ENCODE measurements around the gene ZBTB47.

Gene ZBTB47

GRCh38 chr3:42683875-42684598, 30.5 kb downstream of the ZBTB47 start:
- Histone ChIP-seq H2AFZ (ENCODE audit: insufficient read depth, low read length, poor library complexity) (no peak overlapping the region), H2BK5ac (ENCODE audit: low read depth, low read length, poor library complexity) (no peak overlapping the region), H3K4me1 (ENCODE audit: control insufficient read depth in 1 of 2, insufficient read depth in 2 of 2, low read length in 2 of 2) (peaks cover 3 to 5% of the 10 kb centered on the region in 2 experiments), H4K8ac (ENCODE audit: low read depth, low read length) (no peak overlapping the region), H3K9me3 (ENCODE audit: insufficient read depth, low read depth, low read length) (peaks cover 5% of the 10 kb centered on the region), H3K23ac (ENCODE audit: low read length) (no peak overlapping the region), H3K14ac (ENCODE audit: low read length) (no peak overlapping the region), H3K4ac (ENCODE audit: low read depth, low read length) (no peak overlapping the region), H4K12ac (ENCODE audit: low read depth, low read length) (no peak overlapping the region), H3K27me3 (ENCODE audit: insufficient read depth, low read length) (no peaks in the 10 kb centered on the region), H3K4me3 (ENCODE audit: low read depth, low read length) (no peak overlapping the region), H3K18ac (ENCODE audit: low read length) (no peak overlapping the region), H2AK5ac (ENCODE audit: low read length) (no peak overlapping the region), H3K36me3 (ENCODE audit: control insufficient read depth in 1 of 2, insufficient read depth in 2 of 2, low read length in 2 of 2) (no peaks in the 10 kb centered on the region), H2BK12ac (ENCODE audit: low read length) (no peak overlapping the region), H3K9ac (ENCODE audit: low read length) (no peak overlapping the region), H2BK120ac (ENCODE audit: insufficient read depth, low read length, poor library complexity) (no peak overlapping the region), H3K27ac (ENCODE audit: low read depth, low read length) (no peak overlapping the region), H3K79me2 (ENCODE audit: control insufficient read depth, insufficient read depth, low read length, poor library complexity) (no peaks in the 10 kb centered on the region), H3K4me2 (ENCODE audit: low read length) (no peak overlapping the region), H4K91ac (ENCODE audit: low read depth, low read length) (no peak overlapping the region), H3K79me1 (ENCODE audit: low read length) (peaks cover 2% of the 10 kb centered on the region)
- peak; percentile 88 to 94 for DNase-seq
- WGBS (ENCODE audit: extremely low coverage, insufficient coverage, insufficient read length) = no CpG with 5 or more reads among the region's 10 CpGs

GRCh38 chr3:42684632-42685362, 31.3 kb downstream of the ZBTB47 start:
- Histone ChIP-seq H3K4me1 (ENCODE audit: control insufficient read depth in 1 of 2, insufficient read depth in 2 of 2, low read length in 2 of 2) (peaks cover 3 to 5% of the 10 kb centered on the region in 2 experiments), H2AFZ (ENCODE audit: insufficient read depth, low read length, poor library complexity) (no peak overlapping the region), H3K79me2 (ENCODE audit: control insufficient read depth, insufficient read depth, low read length, poor library complexity) (no peaks in the 10 kb centered on the region), H3K14ac (ENCODE audit: low read length) (no peak overlapping the region), H2AK5ac (ENCODE audit: low read length) (no peak overlapping the region), H3K4me3 (ENCODE audit: low read depth, low read length) (no peak overlapping the region), H3K27me3 (ENCODE audit: insufficient read depth, low read length) (no peaks in the 10 kb centered on the region), H4K91ac (ENCODE audit: low read depth, low read length) (peak overlapping the region; percentile 42), H3K9ac (ENCODE audit: low read length) (no peak overlapping the region), H3K79me1 (ENCODE audit: low read length) (peaks cover 2% of the 10 kb centered on the region), H3K18ac (ENCODE audit: low read length) (no peak overlapping the region), H3K9me3 (ENCODE audit: insufficient read depth, low read depth, low read length) (peaks cover 5% of the 10 kb centered on the region), H3K23ac (ENCODE audit: low read length) (no peak overlapping the region), H3K36me3 (ENCODE audit: control insufficient read depth in 1 of 2, insufficient read depth in 2 of 2, low read length in 2 of 2) (no peaks in the 10 kb centered on the region), H2BK12ac (ENCODE audit: low read length) (no peak overlapping the region), H2BK120ac (ENCODE audit: insufficient read depth, low read length, poor library complexity) (no peak overlapping the region), H4K8ac (ENCODE audit: low read depth, low read length) (no peak overlapping the region), H3K4ac (ENCODE audit: low read depth, low read length) (no peak overlapping the region), H3K4me2 (ENCODE audit: low read length) (no peak overlapping the region), H2BK5ac (ENCODE audit: low read depth, low read length, poor library complexity) (no peak overlapping the region), H4K12ac (ENCODE audit: low read depth, low read length) (no peak overlapping the region), H3K27ac (ENCODE audit: low read depth, low read length) (no peak overlapping the region)
- WGBS (ENCODE audit: extremely low coverage, insufficient coverage, insufficient read length) = no CpG with 5 or more reads among the region's 7 CpGs
- no peak for DNase-seq

GRCh38 chr3:42685363-42685881, 31.9 kb downstream of the ZBTB47 start, which contains the start of gene KLHL40:
Gene KLHL40, plus strand, starts transcription at chr3:42685537. Its CDS starts 82 bp downstream, at chr3:42685619.
- Histone ChIP-seq H2AFZ (ENCODE audit: insufficient read depth, low read length, poor library complexity) (no peak within 1 kb of the TSS), H3K9ac (ENCODE audit: low read length) (no peak within 1 kb of the TSS), H3K23ac (ENCODE audit: low read length) (no peak within 1 kb of the TSS), H2AK5ac (ENCODE audit: low read length) (no peak within 1 kb of the TSS), H3K4me1 (ENCODE audit: control insufficient read depth in 1 of 2, insufficient read depth in 2 of 2, low read length in 2 of 2) (peaks cover 3 to 5% of the 10 kb centered on the region in 2 experiments), H2BK5ac (ENCODE audit: low read depth, low read length, poor library complexity) (no peak within 1 kb of the TSS), H3K36me3 (ENCODE audit: control insufficient read depth in 1 of 2, insufficient read depth in 2 of 2, low read length in 2 of 2) (no peaks in the 10 kb centered on the region), H2BK120ac (ENCODE audit: insufficient read depth, low read length, poor library complexity) (no peak within 1 kb of the TSS), H4K91ac (ENCODE audit: low read depth, low read length) (peak within 1 kb of the TSS; percentile 42), H2BK12ac (ENCODE audit: low read length) (no peak within 1 kb of the TSS), H3K4me2 (ENCODE audit: low read length) (no peak within 1 kb of the TSS), H3K14ac (ENCODE audit: low read length) (no peak within 1 kb of the TSS), H3K4me3 (ENCODE audit: low read depth, low read length) (peak within 1 kb of the TSS; percentile 17), H3K4ac (ENCODE audit: low read depth, low read length) (no peak within 1 kb of the TSS), H3K27me3 (ENCODE audit: insufficient read depth, low read length) (no peaks in the 10 kb centered on the region), H3K79me1 (ENCODE audit: low read length) (peaks cover 2% of the 10 kb centered on the region), H4K12ac (ENCODE audit: low read depth, low read length) (no peak within 1 kb of the TSS), H4K8ac (ENCODE audit: low read depth, low read length) (no peak within 1 kb of the TSS), H3K27ac (ENCODE audit: low read depth, low read length) (no peak within 1 kb of the TSS), H3K9me3 (ENCODE audit: insufficient read depth, low read depth, low read length) (peaks cover 9% of the 10 kb centered on the region), H3K18ac (ENCODE audit: low read length) (no peak within 1 kb of the TSS), H3K79me2 (ENCODE audit: control insufficient read depth, insufficient read depth, low read length, poor library complexity) (no peaks in the 10 kb centered on the region)
- DNase-seq = peak in 1 of 2 donors; percentile 58
- WGBS (ENCODE audit: extremely low coverage, insufficient coverage, insufficient read length) = no CpG with 5 or more reads among the region's 34 CpGs

- no peak overlapping the region for H3K27ac ChIP-seq (ENCODE audit: low read depth, low read length)
- no peak overlapping the region for H3K18ac ChIP-seq (ENCODE audit: low read length)
- no peak for DNase-seq
- H3K79me2 ChIP-seq (ENCODE audit: control insufficient read depth, insufficient read depth, low read length, poor library complexity) = no peaks in the 10 kb centered on the region
- no peak overlapping the region for H2AK5ac ChIP-seq (ENCODE audit: low read length)
- H4K12ac ChIP-seq (ENCODE audit: low read depth, low read length) = no peak overlapping the region
- H4K91ac ChIP-seq (ENCODE audit: low read depth, low read length) = no peak overlapping the region
- H2BK120ac ChIP-seq (ENCODE audit: insufficient read depth, low read length, poor library complexity) = no peak overlapping the region
- no peak overlapping the region for H2BK5ac ChIP-seq (ENCODE audit: low read depth, low read length, poor library complexity)
- no peak overlapping the region for H3K9ac ChIP-seq (ENCODE audit: low read length)
- H3K27me3 ChIP-seq (ENCODE audit: insufficient read depth, low read length) = no peaks in the 10 kb centered on the region
- no peak overlapping the region for H3K4ac ChIP-seq (ENCODE audit: low read depth, low read length)
- H3K36me3 ChIP-seq (ENCODE audit: control insufficient read depth in 1 of 2, insufficient read depth in 2 of 2, low read length in 2 of 2) = no peaks in the 10 kb centered on the region
- peaks cover 12% of the 10 kb centered on the region for H3K9me3 ChIP-seq (ENCODE audit: insufficient read depth, low read depth, low read length)
- H2AFZ ChIP-seq (ENCODE audit: insufficient read depth, low read length, poor library complexity) = no peak overlapping the region
- peaks cover 2% of the 10 kb centered on the region for H3K79me1 ChIP-seq (ENCODE audit: low read length)
- H3K4me3 ChIP-seq (ENCODE audit: low read depth, low read length) = peak overlapping the region; percentile 17
- no peak overlapping the region for H4K8ac ChIP-seq (ENCODE audit: low read depth, low read length)
- H3K4me2 ChIP-seq (ENCODE audit: low read length) = no peak overlapping the region
- peaks cover 3 to 5% of the 10 kb centered on the region in 2 experiments for H3K4me1 ChIP-seq (ENCODE audit: control insufficient read depth in 1 of 2, insufficient read depth in 2 of 2, low read length in 2 of 2)
- WGBS (ENCODE audit: extremely low coverage, insufficient coverage, insufficient read length) = no CpG with 5 or more reads among the region's 80 CpGs
- no peak overlapping the region for H2BK12ac ChIP-seq (ENCODE audit: low read length)
- no peak overlapping the region for H3K23ac ChIP-seq (ENCODE audit: low read length)
- no peak overlapping the region for H3K14ac ChIP-seq (ENCODE audit: low read length)
Measured at GRCh38 chr3:42685891-42686820, 32.7 kb downstream of the ZBTB47 start.
